Activated naive CD4-positive, alpha-beta T cell (primary cell): ENCODE measurements around the gene ARHGAP45.
"Not testable (repeated sequence)": the region's sequence is repeated elsewhere in the genome, so short reads cannot be mapped to it uniquely, and the experiment has no call there.

Experiments used
- DNase-seq, 4 experiments: peaks; one replicate each; lab custom pipeline; 2025; lab: John Stamatoyannopoulos, UW

ARHGAP45 gene

DNA sequence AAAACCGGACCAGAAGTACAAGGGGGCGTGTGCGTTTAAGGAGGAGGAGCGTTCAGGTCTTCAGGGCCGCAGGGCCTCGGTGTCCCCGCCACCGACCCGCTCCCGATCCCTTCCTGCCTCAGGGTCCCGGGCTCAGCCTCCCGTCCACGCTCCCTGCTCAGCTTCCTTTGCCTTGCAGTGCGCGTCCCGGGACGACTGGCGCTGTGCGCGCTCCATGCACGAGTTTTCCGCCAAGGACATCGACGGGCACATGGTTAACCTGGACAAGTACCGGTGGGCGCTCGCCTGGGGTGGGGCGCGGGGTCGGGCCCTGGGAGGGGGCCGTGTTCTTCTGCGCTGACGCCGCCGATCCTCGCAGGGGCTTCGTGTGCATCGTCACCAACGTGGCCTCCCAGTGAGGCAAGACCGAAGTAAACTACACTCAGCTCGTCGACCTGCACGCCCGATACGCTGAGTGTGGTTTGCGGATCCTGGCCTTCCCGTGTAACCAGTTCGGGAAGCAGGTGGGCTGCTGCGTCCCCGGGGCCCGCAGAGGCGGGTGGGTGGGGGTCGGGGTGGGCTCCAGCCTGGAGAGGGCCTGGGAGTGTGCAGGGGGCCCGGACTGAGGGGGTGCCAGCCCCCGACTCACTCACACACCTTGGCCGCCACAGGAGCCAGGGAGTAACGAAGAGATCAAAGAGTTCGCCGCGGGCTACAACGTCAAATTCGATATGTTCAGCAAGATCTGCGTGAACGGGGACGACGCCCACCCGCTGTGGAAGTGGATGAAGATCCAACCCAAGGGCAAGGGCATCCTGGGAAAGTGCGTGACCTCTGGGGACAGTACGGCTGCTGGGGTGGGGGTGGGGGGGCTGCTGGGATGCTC is 38.3 kb downstream of the ARHGAP45 start:
- no peak for DNase-seq

DNA sequence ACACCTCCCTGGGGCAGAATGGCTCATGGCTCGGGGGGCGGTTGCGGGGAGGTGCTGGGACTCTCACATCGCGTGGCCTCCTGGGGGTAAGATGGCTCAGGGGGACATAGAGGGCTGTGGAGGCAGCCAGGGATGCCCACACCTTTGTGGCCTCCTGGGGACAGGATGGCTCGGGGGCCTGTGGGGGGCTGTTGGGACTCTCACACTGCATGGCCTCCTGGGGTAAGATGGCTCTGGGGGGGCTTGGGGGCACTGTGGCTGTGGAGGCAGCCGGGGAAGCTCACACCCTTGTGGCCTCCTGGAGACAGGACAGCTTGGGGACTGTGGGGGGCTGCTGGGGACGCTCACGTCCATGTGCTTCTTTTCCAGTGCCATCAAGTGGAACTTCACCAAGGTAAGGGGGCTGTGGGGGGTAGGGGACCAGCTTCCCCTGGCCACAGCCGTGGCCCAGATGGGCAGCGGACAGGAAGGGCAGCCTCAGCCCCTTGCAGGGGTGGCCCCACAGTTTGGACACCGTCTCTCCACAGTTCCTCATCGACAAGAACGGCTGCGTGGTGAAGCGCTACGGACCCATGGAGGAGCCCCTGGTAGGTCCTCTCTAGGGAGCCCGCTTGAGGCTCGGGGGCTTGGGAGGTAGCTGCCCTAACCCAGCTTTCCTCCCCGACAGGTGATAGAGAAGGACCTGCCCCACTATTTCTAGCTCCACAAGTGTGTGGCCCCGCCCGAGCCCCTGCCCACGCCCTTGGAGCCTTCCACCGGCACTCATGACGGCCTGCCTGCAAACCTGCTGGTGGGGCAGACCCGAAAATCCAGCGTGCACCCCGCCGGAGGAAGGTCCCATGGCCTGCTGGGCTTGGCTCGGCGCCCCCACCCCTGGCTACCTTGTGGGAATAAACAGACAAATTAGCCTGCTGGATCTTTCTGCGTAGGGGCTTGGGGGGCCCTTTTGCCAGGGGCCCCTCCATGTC is 39.2 kb downstream of the ARHGAP45 start:
- peak in 1 of 4 experiments; percentile 31 for DNase-seq

DNA sequence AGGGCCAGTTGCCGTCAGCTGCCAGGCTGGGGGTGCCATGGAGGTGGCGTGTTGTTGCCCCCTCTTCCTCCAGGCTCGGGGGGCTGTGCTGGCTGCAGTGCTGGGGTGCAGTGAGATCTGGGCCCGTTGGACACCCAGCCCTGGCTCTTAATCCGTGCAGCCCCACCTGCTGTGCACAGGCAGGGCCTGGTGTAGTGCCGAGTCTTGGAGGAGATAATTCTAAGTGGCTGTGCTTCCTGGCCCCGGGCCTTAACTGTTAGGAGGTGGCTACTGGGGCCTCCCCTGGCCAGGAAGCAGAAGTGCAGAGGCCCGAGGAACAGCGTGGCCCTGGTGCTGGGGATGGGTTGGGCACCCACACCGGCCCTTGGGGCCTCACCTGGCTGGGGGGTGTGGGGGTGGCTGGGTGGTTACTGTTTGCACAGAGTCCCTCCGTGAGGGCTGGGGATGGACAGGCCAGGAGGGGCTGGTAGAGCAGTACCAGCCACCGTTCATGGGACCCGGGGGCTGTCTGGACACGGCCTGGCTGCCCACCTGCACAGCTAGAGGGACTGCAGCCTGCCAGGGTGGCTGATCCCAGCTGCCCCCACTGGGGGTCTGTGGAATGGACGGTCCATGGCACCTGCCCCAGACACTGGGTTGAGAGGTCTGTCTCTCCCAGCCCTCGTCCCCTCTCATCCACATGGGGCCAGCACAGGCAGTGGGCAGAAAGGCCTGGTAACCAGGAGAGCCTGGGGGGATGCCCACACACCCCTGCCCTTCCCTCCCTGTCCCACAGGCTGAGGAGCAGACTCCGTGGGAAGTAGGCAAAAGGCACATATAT is 40.1 kb downstream of the ARHGAP45 start:
- no peak for DNase-seq

DNA sequence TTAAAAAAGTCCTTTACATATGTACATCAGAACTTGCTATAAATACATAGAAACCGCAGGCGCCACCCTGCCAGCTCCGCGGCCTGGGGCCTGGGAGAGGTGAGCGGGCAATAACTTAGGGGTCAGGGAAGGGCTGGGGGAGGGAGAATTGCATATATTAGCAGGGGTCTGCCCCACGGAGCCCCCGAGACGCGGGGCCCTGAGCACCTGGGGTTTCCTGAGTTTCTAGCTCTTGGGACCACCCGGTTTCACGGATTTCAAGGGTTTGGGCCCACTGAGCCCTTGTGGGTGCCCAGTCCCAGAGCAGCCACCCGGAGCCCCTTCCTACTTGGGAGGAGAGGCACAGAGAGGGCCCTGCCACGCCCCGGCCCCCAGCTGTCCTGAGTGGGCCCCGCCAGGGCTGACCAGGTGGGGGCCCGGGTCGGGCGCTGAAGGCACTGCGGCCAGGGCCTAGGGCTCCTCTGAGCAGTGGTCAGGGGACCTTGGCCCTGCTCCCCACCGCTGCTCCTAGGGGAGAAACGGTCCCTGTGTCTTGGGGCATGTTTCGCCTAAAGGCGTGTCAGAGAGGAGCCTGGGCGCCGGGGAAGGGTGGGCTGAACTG is 40.8 kb downstream of the ARHGAP45 start:
- DNase-seq, result no peak

DNA sequence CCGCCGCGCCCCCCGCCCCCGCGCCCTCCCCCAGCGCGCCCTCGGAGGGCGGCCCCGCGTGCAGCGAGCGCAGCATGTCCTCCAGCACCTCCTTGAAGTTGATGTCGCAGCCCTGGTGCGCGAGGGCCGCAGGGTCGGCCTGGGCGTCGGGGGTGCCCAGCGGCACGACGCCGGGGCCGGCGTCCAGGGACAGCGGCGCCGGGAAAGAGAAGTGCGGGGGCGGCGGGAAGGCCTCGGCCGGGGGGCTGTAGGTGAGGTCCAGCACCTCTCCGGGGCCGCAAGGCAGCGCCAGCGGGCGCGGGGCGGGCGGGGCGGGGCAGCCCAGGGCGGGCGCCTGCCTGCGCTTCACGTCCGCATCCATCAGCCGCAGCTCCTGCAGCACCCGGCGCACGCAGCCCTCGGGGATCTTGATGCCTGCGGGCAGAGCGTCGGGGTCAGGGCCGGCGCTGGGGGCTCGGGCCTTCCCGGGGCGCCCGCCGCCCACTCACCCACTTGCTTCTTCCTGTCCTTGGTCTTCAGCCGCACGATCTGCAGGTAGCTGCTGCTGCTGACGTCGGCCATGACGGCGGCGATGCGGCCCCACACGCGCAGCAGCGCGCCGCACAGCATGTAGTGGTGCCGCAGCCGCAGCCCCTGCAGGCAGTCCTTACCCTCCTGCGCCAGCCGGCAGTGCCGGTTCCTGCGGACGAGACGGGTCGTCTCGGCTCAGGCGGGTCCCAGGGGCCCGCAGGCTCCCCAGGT is 41.5 kb downstream of the ARHGAP45 start:
- DNase-seq, result no peak

DNA sequence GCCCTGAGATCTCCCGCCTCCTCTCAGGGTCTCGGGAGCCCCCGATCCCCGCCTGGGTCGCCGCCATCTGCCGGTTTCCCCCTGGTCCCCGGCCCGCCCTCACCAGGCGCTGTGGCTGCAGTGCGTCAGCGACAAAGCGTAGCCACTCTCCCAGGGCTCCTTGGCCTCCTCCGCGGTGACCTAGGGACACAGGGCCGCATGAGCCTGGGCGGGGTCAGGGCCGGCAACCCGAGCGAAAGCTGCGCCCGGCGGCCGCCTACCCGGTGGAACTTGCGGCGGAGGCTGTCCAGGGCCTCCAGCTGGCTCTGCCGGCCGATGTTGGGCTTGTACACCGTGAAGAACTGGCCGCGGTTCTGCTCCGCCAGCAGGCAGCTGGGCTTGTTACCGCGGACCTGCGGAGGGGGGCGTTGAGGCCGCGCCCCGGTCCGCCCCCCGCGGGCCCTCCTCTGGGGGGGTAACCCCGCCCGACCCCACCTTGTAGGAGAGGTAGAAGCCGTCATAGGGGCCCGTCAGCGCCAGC is 42.1 kb downstream of the ARHGAP45 start:
- DNase-seq, result no peak

DNA sequence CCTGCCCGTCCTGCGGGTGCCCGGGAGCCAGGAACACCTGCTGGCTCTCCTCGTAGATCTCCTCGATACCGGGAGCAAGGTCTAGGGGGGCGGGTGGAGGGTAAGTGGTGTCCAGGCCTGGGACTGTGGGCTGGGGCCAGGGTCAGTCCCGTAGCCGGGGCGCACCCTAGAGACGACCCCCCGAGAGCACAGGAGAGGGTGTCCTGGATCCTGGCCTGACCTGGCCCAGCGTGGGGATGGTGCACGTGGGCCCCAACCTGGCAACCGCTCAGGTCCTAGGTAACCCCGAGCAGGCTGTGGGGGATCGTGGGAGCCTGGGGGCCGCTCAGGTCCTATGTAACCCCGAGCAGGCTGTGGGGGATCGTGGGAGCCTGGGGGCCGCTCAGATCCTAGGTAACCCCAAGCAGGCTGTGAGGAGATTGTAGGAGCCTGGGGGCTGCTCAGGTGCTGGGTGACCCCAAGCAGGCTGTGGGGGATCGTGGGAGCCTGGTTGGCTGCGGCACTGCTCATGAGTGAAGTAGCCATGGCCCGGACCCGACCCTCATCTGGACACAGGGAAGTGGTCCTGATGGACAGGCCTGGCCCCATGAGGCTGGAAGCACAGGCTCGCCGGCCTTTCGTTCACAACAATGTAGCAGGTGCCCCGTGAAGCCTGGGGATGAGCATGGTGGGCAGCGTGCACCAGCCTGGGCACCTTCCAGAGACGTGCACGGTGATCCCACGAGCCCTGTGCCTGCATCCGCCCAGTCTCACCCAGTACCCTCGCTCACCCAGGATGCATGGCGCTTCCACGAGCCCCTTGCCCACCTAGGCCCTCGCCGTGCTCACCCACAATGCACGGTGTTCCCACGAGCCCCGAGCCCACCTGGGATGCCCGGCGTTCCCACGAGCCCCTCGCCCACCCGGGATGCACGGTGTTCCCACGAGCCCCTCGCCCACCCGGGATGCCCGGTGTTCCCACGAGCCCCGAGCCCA is 43.0 kb downstream of the ARHGAP45 start:
- no peak for DNase-seq

DNA sequence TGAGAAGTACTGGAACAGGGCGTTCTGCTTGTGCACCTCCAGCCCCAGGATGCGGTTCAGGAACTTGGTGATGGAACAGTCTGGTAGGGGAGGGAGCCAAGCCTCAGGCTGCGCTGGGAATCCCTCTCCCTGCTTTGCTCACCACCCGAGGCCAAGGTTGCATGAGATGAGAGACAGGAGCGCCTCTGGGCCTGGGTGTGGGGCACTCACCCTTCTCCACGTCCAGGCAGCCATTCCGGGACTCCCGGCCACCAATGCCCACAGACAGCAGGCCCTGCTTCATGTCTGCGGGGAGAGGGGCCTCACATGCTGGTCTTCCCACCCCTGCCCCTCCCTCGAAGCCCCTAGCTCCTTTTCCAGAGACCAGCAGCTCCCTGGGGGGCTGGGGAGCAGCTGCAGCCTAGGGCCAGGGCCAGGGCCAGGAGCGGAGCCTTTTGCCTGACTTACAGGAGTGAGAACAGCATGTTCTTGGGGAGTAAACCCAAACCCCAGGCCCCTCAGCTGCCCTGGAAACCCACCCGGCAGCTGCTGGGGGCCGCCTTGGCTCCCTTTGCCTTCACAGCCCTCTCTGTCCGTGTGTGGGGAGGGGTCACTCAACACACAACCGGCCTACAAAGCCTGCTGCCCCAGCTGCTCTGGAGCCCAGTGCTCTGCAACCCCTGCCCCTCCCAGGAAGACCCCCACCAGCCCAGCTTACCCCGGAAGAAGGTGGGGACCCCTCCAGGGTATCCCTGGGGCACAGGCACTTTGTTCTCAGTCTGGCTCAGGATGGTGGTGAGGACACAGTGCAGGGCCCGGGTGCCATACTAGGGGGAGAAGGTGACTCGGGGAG is 44.1 kb downstream of the ARHGAP45 start:
- DNase-seq, result no peak

DNA sequence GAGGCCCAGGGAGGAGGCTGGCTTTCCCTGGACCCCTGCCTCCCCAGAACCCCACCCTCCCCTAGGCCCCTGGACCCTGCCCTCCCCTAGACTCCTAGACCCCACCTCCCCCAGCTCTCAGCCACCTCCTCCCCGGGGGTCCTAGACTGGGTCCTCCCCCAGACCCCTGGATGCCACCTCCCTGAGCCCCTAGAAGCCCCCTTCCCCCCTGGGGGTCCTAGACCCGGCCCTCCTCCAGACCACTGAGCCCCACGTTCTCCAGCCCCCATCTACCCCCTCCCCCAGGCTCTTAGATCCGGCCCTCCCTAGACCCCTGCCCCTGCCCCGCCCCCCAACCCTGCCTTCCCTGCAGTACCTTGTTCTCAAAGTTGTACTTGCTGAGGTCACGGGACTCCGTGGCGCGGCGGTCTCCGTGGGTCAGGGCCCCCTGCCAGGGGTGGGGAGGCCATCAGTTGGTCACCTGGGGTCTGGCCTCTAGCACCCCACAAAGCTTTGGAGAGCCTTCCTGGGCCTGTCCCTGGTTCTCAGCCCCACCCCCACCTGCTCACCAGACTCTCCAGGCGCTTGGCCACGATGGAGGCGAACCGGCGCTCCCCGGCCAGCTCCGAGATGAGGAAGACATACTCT is 44.8 kb downstream of the ARHGAP45 start:
- no peak for DNase-seq

DNA sequence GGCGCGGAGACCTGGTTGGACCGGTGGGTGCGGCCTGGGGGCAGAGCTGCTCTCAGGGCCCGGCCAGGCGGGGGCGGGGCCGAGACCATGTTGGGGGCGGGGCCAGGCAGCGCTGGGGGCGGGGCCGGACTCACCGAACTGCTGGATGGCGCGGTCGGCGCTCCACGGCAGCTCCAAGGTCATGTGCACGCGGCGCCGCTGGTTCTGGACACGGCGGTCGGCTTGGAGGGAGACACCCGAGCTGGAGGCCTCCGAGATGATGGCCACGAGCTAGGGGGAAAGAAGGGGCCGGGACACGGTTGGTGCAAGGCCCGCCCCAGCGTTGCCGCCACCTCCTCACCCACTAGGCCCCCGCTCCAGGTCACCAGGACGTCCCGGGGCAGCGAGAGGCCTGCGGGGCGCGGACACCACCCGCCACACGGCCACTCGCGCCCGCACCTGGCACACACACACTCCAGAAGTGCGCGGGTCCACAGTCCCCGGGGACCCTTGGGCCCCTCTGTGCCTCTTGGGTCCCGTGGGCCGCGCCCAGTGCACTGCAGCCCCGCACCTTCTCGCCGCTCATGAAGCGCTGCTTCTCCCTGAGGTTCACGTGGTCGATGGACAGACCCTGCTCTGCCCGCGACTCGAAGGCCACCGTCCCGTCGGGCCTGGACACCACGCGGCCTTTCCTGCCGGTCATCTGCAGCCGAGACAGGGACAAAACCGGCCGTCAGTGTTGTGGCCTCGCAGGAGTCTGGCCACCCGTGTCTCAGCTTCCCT is 45.5 kb downstream of the ARHGAP45 start:
- DNase-seq, result no peak

DNA sequence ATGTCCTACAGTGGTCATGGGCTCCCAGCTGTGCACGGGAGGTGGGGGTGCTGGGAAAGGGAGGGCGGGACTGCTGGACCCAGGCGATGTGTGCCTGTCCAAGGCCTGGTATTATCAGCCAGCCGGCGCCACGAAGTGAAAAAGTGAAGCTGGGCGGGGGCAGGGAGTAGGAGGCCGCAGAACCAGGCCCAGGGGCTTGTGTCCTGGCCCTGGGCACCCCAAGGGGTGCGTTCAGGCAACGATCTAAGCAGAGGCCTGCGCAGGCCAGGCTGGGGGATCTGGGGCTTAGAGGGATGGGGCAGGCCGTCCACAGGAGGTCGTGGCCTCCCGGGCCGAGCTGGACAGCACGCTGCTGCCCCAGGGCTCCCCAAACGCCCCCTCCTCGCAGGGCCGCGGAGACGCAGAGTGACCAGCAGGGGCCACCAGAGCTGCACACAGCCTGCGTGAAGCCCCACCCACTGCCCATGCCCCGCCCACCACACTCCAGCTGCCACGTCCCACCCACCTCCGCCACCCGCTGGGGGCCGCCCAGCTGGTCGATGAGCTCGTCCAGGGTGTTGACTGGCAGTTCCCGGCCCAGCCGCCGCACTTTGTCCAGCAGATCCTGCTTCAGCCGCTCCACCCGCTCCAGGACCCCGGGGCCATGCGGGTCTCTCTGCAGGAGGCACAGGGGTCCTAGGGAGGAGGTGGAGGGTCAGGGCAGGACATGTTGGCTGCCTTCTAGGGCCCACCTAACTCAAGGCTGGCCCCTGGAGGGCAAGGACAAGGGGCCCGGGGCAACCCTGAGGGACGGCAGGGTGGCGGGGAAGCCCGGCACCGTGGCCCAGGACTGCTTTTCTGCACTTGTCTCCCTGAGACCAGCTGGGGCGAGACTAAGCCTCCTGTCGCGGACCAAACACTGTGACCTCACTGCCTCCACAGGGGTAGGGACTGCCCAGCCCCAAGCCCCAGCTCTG is 46.3 kb downstream of the ARHGAP45 start:
- DNase-seq, result peak; percentile 35 to 80 (median 64)

DNA sequence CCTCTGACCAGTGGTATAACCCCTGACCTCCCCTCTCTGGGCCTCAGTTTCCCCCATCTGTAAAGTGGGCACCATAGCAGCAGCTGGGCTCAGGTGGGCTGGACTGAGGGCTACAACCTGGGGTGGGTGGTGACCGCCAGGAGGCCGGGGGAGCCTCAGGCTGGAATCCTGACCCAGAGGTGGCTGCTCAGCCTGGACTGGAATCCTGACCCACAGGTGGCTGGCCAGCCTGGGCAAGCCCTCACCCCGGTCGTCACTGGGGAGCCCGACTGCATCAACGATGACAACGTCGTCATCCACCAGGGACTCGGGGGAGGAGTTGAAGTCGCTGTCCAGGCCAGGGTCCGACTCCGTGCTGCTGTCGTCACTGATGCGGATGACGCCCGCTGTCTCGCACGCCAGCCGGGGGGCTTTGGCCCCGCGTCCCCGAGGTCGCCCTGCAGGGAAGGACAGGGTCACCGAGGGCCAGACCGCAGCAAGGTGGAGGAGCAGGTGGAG is 47.1 kb downstream of the ARHGAP45 start:
- no peak for DNase-seq

DNA sequence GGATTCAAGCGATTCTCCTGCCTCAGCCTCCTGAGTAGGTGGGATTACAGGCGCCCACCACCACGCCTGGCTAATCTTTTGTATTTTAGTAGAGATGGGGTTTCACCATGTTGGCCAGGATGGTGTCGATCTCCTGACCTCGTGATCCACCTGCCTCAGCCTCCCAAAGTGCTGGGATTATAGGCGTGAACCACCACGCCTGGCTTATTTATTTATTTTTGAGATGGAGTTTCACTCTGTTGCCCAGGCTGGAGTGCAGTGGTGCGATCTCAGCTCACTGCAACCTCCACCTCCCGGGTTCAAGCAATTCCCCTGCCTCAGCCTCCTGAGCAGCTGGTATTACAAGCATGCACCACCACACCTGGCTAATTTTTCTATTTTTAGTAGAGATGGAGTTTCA is 47.8 kb downstream of the ARHGAP45 start:
- not testable (repeated sequence) for DNase-seq

DNA sequence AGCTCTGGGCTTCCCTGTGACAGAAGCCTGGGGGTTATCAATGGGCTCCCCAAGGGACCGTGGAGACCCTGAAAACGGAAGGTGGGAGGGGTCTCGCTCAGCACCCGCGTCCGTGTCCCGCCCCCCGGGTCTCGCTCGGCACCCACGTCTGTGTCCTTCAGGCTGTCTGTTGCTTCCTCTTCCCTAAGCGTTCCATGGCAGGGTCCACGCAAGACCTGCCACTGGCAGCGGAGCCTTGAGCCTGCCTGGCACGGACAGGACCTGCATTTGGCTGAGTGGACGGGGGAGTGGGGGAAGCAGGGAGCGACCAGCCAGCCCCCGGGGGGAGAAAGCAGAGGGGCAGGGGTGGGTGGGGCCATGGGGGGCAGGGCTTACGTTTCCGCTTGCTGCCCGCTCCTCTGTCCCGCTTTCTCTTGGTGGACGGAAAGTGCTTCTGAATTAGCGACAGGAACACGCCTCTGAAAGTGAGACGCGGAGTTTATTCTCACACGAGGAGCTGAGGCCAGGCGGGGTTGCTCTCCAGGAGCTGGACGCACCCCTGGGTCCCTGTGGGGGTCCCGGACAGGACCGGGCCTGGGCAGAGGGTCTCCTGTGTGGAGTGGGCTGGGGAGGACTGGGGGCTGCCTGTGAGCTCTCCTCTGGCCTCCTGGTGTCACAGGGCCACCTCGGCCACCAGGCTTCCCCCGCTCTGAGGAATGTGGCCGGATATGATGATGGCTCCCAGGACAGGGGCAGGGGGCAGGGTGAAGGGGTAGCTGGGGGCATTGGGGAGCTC is 48.9 kb downstream of the ARHGAP45 start:
- no peak for DNase-seq
